HG03039 (cell line): ENCODE results near the gene ZDHHC11.
"Not testable (repeated sequence)": the region's sequence is repeated elsewhere in the genome, so short reads cannot be mapped to it uniquely, and the experiment has no call there.

Experiments
- ATAC-seq: cut with Tn5 transposase; IDR thresholded peaks from one replicate; pipeline ENCODE4 v1.9.1; 2021; ENCODE audit warnings: mild to moderate bottlenecking, moderate library complexity; ENCODE audit not compliant: unreplicated experiment

ZDHHC11 gene

DNA sequence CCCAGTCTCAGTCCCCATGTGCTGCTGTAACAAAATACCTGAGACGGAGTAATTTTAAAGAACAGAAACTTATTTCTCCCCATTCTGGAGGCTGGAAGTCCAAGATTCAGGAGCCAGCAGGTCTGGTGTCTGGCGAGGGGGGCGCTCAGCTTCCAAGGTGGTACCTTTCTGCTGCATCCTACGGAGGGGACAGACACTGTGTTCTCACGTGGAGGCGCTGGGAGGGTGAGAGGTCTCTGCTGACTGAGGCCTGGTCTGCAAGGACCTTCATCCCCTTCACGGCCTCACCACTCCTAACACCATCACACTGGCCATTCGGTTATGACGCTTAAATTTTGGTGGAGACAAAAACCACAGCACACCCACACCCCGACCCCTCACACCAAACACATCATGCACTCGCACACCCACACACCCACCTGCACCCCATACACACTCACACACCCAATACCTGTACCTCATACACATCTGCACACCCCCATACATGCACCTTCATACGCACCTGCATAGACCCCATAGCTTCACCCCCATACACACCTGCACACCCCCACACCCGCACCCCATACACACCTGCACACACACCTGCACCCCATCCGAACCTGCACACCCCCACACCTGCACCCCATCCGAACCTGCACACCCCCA, 9.8 kb upstream of the ZDHHC11 start:
- ATAC-seq: no peak

DNA sequence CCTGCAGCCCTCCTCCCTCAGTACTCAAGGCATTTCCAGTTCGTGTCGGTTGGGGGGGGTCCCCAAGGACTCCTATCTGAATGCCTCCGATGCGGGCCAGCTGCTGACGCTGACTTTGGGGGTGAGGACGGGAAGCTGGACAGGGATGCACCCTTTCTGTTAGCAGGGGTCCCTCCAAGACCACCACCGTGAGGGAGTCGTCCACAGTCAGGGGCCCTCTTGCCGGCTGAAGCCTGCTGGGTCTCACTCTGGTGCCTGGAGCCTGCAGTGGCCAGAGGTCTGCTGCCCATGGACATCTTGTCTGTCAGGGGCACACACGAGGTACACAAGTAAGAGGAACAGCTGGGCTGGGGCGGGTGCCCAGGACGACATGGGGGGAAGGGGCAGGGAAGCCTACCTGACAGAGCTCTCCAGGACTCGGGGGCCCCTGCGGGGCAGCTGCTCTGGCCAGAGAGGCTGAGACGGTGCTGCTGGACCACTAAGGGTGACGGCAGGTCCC, 9.1 kb upstream of the ZDHHC11 start:
- ATAC-seq: no peak

DNA sequence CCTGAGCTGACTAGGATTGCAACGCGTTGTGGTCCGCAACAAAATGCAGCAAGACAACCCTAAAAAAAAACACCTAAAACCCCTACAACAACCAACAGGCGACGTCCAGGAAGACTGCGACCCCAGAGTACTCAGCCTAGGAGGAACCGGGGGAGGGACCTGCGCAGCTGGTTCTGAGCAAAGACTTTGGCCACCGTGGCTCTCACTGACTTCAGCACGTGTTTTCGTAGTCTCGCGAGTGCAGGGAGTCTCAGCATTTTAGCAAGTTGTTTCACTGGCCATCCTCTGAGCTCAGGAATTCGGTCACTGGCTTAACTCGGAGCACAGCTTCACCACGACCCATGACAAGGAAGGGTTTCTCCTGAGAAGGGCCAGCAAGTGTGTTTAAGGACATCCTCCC, 8.6 kb upstream of the ZDHHC11 start:
- no peak for ATAC-seq

DNA sequence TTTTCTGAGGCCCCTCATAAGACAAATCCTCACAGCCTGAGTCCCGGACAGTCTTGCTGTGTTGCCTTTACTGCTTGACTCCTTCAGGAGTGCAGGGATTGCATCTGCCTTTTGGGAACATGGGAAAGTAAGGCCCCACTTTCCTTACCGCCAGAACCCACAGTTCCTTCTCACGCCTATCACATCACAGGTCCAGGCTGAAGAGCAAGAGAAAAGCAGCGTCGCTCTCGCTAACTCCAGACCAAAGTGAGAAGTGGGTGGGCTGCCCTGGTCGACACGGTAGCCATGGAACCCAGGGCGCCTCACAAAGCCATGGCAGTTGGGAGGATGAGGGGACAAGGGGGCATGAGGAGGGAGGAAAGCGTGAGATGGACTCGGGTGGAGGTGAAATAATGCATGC, 7.9 kb upstream of the ZDHHC11 start:
- no peak for ATAC-seq

DNA sequence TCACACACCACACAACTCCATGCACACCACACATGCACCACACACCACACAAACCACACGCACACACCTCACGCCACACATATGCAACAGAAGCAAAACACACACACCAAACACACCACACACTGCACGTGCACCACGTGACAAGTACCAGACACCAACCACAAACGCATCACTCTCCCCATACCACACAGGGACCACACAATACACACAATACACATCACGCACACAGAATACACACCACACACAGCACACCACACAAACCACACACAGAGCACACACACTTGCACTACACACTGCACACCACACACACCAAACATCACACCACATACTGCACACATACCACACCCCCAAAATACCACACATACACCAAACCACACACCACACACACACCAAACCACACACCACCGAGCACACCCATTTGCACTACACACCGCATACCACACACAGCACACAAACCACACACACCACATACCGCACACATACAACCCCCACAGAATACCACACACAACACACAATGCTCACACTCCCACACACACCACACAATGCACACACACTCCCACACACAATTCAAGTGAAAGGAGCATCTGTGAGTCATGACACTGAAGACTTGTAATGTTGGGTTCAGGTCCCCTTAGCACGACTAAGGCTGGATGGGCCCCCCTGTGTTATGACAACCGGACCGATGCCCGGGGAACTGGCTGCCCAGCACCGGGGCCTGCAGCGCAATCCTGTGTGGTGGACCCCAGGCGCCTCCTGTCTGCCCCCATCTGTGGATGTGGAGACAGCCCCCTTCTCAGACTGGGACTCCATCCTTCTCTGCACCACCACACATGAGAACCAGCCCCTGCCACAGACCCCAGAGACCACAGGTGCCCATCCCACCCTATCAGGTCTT, 6.0 kb upstream of the ZDHHC11 start:
- no peak for ATAC-seq

DNA sequence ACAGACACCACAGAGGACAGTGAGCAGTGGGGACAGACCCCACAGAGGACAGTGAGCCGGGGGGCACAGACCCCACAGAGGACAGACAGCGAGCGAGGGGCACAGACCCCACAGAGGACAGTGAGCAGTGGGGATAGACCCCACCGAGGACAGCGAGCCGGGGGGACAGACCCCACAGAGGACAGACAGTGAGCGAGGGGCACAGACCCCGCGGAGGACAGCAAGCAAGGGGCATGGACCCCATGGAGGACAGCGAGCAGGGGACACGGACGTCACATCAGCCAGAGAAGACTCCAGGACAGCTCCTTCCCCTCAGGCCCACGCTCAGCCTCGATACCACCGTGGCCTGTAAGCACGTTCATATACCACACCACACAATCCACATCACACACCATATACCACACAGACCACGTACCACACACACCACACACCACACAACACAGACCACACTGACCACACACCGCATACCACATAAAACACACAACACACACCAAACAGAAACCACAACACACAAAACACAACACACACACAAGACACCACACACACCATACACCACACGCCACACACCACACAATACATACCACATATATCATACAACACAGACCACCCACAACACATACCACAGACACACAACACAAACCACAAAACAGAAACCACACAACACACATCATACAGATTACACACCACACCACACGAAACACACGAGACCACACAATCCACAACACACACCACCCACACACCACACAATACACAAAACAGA, 5.2 kb upstream of the ZDHHC11 start:
- no peak for ATAC-seq

DNA sequence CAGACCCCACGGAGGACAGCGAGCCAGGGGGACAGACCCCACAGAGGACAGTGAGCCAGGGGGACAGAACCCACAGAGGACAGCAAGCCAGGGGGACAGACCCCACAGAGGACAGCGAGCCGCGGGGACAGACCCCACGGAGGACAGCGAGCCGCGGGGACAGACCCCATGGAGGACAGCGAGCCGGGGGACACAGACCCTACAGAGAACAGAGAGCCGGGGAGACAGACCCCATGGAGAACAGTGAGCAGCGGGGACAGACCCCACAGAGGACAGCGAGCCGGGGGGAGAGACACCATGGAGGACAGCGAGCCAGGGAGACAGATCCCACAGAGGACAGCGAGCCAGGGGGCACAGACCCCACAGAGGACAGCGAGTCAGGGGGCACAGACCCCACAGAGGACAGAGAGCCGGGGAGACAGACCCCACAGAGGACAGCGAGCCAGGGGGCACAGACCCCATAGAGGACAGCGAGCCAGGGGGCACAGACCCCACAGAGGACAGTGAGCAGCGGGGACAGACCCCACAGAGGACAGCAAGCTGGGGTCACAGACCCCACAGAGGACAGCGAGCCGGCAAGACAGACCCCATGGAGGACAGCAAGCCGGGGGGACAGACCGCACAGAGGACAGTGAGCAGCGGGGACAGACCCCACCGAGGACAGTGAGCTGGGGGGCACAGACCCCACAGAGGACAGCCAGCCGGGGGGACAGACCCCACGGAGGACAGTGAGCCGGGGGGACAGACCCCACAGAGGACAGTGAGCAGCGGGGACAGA, 4.4 kb upstream of the ZDHHC11 start:
- ATAC-seq: no peak

DNA sequence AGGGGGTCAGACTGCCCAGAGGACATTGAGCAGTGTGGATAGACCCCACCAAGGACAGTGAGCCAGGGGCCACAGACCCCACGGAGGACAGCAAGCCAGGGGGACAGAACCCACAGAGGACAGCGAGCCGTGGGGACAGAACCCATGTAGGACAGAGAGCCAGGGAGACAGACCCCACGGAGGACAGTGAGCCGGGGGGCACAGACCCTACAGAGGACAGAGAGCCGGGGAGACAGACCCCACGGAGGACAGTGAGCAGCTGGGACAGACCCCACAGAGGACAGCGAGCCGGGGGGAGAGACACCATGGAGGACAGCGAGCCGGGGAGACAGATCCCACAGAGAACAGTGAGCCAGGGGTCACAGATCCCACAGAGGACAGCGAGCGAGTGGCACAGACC, 3.4 kb upstream of the ZDHHC11 start:
- no peak for ATAC-seq

DNA sequence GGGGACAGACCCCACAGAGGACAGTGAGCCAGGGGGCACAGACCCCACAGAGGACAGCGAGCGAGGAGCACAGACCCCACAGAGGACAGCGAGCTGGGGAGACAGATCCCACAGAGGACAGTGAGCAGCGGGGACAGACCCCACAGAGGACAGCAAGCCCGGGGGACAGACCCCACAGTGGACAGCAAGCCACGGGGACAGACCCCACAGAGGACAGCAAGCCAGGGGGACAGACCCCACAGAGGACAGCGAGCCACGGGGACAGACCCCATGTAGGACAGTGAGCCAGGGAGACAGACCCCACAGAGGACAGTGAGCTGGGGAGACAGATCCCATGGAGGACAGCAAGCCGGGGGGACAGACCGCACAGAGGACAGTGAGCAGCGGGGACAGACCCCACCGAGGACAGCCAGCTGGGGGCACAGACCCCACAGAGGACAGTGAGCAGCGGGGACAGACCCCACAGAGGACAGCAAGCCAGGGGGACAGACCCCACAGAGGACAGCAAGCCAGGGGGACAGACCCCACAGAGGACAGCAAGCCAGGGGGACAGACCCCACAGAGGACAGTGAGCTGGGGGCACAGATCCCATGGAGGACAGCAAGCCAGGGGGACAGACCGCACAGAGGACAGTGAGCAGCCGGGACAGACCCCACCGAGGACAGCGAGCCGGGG, 2.8 kb upstream of the ZDHHC11 start:
- not testable (repeated sequence) for ATAC-seq

DNA sequence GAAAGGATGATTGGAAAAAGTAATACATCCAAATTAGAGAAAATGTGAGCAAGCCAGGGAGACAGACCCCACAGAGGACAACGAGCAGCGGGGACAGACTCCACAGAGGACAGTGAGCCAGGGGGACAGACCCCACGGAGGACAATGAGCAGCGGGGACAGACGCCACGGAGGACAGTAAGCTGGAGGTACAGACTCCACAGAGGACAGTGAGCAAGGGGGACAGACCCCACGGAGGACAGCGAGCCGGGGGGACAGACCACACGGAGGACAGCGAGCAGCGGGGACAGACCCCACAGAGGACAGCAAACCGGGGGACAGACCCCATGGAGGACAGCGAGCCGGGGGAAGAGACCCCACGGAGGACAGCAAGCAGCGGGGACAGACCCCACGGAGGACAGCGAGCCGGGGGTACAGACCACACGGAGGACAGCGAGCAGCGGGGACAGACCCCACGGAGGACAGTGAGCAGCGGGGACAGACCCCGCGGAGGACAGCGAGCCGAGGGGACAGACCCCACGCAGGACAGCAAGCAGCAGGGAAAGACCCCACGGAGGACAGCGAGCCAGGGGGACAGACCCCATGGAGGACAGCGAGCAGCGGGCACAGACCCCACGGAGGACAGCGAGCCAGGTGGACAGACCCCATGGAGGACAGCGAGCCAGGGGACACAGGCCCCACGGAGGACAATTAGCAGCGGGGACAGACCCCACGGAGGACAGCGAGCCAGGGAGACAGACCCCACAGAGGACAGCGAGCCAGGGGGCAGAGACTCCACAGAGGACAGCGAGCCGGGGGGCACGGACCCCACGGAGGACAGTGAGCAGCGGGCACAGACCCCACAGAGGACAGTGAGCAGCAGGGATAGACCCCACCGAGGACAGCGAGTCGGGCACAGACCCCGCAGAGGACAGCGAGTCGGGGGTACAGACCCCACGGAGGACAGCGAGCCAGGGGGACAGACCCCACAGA, 1.9 kb upstream of the ZDHHC11 start:
- no peak for ATAC-seq

DNA sequence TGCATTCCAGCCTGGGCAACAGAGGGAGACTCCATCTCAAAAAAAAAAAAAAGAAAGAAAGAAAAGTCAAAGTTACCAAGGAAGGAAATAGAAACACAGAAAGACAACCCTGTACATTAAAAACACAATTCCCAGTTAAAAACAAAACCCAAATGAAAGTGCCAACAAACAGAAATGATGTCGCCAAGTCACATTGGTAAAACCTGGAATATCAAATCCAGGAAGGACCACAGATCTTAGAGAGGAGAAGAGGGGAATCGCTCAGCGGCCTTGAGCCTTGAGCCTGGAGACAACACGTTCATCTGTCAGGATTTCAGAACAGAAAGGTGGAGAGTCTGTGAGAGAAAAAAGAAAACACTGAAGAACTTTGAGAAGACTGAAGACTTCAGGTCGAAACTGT, 1.2 kb upstream of the ZDHHC11 start:
- no peak for ATAC-seq

DNA sequence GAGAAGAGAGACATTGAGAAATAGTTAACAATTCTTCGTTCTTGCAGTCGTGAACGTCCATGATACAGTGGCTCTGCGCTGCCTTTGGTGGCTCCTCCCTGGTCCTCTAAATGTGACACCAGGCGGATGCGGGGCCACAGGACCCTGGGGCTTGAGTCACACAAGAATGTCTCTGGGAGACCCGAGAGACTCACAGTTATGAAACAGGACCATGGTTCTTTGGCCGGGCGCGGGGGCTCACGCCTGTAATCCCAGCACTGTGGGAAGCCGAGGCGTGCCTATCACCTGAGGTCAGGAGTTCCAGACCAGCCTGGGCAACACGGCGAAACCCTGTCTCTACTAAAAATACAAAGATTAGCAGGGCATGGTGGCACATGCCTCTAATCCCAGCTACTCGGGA, 767 bp upstream of the ZDHHC11 start:
- ATAC-seq: no peak

DNA sequence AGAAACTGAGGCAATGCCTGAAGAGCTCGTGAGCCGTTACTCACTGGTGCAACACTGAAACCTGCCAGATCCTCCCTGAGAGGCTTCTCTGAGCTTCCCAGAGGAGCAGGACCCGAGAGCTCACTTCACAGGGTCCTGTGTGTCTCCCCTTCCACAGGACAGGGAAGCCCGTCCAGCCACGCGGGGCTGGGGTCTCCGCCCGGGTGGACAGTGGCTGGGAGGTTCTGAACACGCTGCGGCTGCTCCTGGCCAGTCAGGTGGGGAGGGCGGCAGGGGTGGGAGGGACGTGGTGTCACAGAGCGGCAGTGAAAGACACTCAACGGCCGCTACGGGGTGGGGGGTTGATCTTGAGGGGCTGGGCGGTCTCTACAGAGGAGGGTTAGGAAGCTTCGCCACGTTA, 290 bp upstream of the ZDHHC11 start:
- no peak for ATAC-seq

DNA sequence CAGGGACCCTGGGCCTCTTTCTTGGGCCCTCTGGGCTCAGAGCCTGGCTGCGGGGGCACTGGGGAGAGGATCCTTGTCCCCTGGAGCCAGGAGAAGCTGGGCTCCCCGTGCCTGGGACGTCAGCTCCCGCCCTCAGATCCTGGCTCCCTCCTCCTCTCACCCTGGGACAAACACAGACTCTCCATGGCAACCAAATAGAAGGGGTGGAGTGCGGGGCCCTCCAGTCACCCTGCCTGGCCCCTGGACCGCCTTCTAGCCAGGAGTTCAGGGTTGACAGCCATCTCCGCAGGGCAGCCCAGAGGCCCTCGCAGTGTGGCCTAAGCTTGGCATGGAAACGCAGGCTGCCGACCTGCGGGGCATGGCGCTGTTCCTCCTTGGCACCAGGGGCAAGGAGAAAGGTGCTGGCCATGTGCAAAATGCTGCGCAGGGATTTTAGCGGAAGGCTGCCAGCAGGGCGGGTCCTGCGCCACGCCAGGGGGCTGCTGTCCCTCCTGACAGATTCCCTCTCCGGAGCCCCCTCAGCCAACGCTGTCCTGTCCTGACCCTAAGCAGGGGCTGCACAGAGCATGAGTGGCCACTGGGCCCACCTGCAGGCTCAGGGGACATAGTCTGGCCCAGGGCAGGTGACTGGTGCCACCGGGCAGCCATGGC, 1.0 kb downstream of the ZDHHC11 start:
- ATAC-seq: no peak

DNA sequence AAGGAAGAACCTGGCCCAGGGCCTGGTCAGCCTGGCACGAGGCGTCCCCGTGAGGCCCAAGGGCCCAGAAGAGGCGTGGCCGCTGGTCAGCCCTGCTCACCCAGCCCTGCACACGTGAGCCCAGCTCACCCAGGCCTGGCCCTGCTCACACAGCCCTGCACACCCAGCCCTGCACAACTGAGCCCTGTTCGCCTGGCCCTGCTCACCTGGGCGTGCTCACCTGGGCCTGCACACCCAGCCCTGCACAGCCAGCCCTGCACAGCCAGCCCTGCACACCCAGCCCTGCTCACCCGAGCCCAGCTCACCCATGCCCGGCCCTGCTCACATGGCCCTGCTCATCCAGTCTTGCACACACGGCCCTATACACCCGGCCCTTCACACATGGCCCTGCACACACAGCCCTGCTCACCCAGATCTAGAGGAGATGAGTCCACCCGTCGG, 2.1 kb downstream of the ZDHHC11 start:
- no peak for ATAC-seq

DNA sequence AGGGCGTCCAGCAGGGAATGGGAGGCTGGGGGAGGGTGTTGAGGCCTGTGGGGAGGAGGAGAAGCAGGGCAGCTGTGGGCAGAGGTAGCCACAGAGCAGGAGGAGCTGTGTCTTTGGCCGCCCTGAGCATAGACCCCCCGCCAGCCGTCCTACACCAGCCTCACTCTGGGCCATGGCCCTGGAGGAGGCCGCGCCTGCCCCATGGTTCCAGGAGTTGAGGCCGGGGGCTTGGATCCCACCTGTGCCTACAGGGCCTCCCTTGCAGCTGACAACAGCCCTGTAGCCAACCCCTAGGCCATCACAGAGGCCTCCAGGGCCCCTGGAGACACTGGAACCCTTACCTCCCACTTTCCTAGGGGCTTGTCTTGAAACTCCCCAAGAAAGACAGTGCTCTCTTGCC, 3.0 kb downstream of the ZDHHC11 start:
- ATAC-seq: not testable (repeated sequence)

DNA sequence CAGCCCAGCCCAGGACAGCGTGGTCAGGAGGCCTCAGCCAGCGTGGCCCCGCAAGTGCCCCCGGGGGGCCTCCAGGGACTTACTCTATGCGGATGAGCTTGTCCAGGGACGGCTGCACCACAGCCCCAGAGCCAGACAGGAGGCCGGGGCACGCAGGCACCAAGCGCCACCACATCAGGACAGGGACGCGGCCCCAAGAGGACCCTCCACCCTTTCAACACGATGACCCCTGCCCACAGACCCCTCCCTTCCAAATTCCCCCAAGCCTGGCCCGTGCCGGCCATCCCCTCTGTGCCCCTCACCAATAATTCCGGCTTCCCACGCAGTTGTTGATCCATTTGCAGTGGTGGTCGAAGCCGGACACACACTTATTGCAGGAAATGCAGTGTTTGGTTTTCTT, 3.6 kb downstream of the ZDHHC11 start:
- ATAC-seq: not testable (repeated sequence)

DNA sequence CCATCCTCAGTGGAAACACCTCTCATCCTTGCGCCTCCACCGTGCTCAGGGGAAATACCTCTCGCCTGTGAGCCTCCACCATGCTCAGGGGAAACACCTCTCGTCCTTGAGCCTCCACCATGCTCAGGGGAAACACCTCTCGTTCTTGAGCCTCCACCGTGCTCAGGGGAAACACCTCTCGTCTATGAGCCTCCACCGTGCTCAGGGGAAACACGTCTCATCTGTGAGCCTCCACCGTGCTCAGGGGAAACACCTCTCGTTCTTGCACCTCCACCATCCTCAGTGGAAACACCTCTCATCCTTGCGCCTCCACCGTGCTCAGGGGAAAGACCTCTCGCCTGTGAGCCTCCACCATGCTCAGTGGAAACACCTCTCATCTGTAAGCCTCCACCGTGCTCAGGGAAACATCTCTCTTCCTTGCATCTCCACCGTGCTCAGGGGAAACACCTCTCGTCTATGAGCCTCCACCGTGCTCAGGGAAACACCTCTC, 4.1 kb downstream of the ZDHHC11 start:
- ATAC-seq: not testable (repeated sequence)
